ENCODE results near the gene ERVW-1.
"Not testable (repeated sequence)": the region's sequence is repeated elsewhere in the genome, so short reads cannot be mapped to it uniquely, and the experiment has no call there.

Gene ERVW-1

DNA sequence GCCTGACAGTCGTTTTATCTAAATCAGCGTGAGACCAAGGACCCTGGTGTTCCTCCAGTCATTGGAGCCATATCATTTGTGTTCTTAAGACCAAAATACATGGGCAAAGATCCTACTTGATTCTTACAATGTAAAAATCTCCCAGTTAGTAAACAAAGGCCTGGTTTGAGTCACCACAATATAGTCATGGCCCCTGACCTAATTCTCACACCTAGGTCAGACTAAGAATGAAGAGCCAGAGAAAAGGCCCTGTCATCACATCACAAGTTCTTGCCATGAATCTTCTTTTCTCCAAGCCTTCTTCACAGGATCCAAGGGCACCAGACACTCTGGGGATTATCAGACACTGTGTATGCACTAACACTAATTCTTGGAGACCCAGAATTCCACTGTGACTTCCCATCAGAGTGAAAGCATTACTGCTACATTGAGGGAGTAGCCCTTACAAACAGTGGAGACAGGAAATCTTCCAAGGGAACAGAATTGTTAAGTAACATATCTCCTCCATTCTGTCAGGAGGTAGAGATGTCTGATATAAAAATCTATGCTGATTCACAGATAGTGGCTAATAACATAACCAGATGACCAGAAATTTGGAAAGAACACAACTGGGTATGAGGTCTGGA, 7.6 kb upstream of the ERVW-1 start (continued):
- TF ChIP-seq, protein P1, sequence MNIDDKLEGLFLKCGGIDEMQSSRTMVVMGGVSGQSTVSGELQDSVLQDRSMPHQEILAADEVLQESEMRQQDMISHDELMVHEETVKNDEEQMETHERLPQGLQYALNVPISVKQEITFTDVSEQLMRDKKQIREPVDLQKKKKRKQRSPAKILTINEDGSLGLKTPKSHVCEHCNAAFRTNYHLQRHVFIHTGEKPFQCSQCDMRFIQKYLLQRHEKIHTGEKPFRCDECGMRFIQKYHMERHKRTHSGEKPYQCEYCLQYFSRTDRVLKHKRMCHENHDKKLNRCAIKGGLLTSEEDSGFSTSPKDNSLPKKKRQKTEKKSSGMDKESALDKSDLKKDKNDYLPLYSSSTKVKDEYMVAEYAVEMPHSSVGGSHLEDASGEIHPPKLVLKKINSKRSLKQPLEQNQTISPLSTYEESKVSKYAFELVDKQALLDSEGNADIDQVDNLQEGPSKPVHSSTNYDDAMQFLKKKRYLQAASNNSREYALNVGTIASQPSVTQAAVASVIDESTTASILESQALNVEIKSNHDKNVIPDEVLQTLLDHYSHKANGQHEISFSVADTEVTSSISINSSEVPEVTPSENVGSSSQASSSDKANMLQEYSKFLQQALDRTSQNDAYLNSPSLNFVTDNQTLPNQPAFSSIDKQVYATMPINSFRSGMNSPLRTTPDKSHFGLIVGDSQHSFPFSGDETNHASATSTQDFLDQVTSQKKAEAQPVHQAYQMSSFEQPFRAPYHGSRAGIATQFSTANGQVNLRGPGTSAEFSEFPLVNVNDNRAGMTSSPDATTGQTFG (tag by site-specific recombination; IDR thresholded peaks at IDR 0.05; ENCODE audit: borderline replicate concordance): no peak
- TF ChIP-seq SCRT2 (tag by site-specific recombination; IDR thresholded peaks at IDR 0.05) (no peak), ZBTB7A (tag by site-specific recombination; IDR thresholded peaks at IDR 0.05; ENCODE audit: low read depth) (no peak), ZNF664 (tag by site-specific recombination; IDR thresholded peaks at IDR 0.05) (no peak), ZNF639 (tag by site-specific recombination; IDR thresholded peaks at IDR 0.05) (no peak), ZNF621 (tag by site-specific recombination; IDR thresholded peaks at IDR 0.05) (no peak), ZNF785 (tag by site-specific recombination; IDR thresholded peaks at IDR 0.05) (no peak), ZNF211 (tag by site-specific recombination; IDR thresholded peaks at IDR 0.05; ENCODE audit: low read depth) (no peak)

- POLR2A ChIA-PET; H3K9me3 ChIP-seq (ENCODE audit: control insufficient read depth, insufficient read depth, low read depth, low read length); H3K4me3 ChIP-seq (ENCODE audit: low read depth, low read length); H3K27ac ChIP-seq (ENCODE audit: extremely low read depth, low read depth, low read length); H3K4me1 ChIP-seq (ENCODE audit: control insufficient read depth, insufficient read depth, low read length): not testable (repeated sequence)
- H3K36me3 ChIP-seq (ENCODE audit: control insufficient read depth in 2 of 2, insufficient read depth in 1 of 2, low read length in 2 of 2): peaks cover 32 to 33% of the 10 kb centered on the region in 2 experiments
- CTCF ChIA-PET: interaction anchor here (0.6 kb wide), 1 partner anchor 23 kb away, joined by 4 read pairs; no protein-coding TSS in a partner anchor
Observed at GRCh38 chr7:92484226-92484625, 6.5 kb upstream of the ERVW-1 start.

DNA sequence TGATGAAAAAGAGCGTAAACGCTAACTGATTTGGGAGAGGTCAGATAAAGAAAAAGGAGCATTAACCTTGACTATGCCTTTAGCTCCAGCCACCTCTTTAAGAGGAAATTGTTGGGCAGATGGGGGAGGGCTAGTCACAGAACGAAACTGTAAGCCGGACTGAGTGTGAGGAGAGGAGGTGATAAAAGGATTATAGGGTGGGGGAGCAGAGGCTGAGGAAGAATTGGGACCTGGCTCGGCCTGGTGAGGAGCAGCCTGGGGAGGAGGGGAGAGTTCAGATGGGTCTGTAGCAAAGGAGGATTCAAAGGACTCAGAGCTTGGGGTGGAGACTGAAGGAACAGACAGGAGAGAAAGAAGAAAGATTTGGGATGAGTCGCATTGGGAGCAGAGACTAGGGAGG, 5.9 kb upstream of the ERVW-1 start:
- H3K36me3 ChIP-seq (ENCODE audit: control insufficient read depth in 2 of 2, insufficient read depth in 1 of 2, low read length in 2 of 2): peaks cover 26 to 27% of the 10 kb centered on the region in 2 experiments
- H3K9me3 ChIP-seq (ENCODE audit: control insufficient read depth, insufficient read depth, low read depth, low read length); H3K27ac ChIP-seq (ENCODE audit: extremely low read depth, low read depth, low read length); POLR2A ChIA-PET; H3K4me1 ChIP-seq (ENCODE audit: control insufficient read depth, insufficient read depth, low read length); H3K4me3 ChIP-seq (ENCODE audit: low read depth, low read length): not testable (repeated sequence)
- CTCF ChIA-PET: interaction anchor here (0.6 kb wide), 1 partner anchor 23 kb away, joined by 4 read pairs; no protein-coding TSS in a partner anchor

GRCh38 chr7:92479146-92479545, 1.4 kb upstream of the ERVW-1 start:
- H3K4me1 ChIP-seq (ENCODE audit: control insufficient read depth, insufficient read depth, low read length); H3K4me3 ChIP-seq (ENCODE audit: low read depth, low read length); H3K36me3 ChIP-seq (ENCODE audit: control insufficient read depth in 2 of 2, insufficient read depth in 1 of 2, low read length in 2 of 2); H3K9me3 ChIP-seq (ENCODE audit: control insufficient read depth, insufficient read depth, low read depth, low read length); CTCF ChIA-PET; H3K27ac ChIP-seq (ENCODE audit: extremely low read depth, low read depth, low read length): not testable (repeated sequence)
- POLR2A ChIA-PET: interaction anchor here (0.6 kb wide), 1 partner anchor 231 kb away, joined by 5 read pairs; no protein-coding TSS in a partner anchor

DNA sequence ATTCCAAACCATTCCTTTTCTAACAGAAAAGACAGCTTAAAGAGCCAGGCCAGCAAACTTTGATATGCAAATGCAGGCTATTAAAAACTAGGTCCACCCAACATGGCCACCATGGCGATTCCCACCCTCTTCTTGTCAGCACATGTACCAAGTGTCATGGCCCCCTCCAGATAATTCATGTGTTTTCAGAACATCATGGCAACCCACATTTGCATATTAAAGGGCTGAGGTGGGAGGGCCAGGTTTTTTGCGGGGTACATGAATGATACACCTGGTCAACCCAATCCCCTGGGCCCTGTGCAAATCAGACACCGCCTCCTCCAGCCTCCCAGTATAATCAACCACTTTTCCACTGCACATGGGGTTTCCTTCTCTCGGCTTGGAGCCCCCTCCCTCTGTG, 965 bp upstream of the ERVW-1 start:
- Histone ChIP-seq H3K4me3 (ENCODE audit: low read depth, low read length) (no peak overlapping the region), H3K36me3 (ENCODE audit: control insufficient read depth in 2 of 2, insufficient read depth in 1 of 2, low read length in 2 of 2) (no peaks in the 10 kb centered on the region), H3K27ac (ENCODE audit: extremely low read depth, low read depth, low read length) (no peak overlapping the region), H3K9me3 (ENCODE audit: control insufficient read depth, insufficient read depth, low read depth, low read length) (no peaks in the 10 kb centered on the region), H3K4me1 (ENCODE audit: control insufficient read depth, insufficient read depth, low read length) (no peaks in the 10 kb centered on the region)
- CTCF ChIA-PET: no interaction called here
- POLR2A ChIA-PET: interaction anchor here (0.6 kb wide), 1 partner anchor 230 kb away, joined by 5 read pairs; no protein-coding TSS in a partner anchor
- TF ChIP-seq ZFHX2 (tag by site-specific recombination; conservative IDR thresholded peaks at IDR 0.05) (no peak), SCRT1 (tag by site-specific recombination; IDR thresholded peaks at IDR 0.05; ENCODE audit: borderline replicate concordance) (no peak), ZNF146 (tag by site-specific recombination; IDR thresholded peaks at IDR 0.05) (no peak), TCF7L2 (IDR thresholded peaks at IDR 0.05; ENCODE audit: borderline replicate concordance, low read depth, low read length) (no peak), ZNF621 (tag by site-specific recombination; IDR thresholded peaks at IDR 0.05) (no peak), TSHZ1 (tag by site-specific recombination; IDR thresholded peaks at IDR 0.05; ENCODE audit: borderline replicate concordance) (no peak), ZNF707 (tag by site-specific recombination; IDR thresholded peaks at IDR 0.05) (no peak), ZNF433 (tag by site-specific recombination; IDR thresholded peaks at IDR 0.05; ENCODE audit: low read depth) (no peak)

All from HEK293 (cell line).